Nucleus accumbens (tissue), 56 donors: ENCODE results near the gene TTC33.
A peak's percentile ranks its signal among the peaks of the same experiment; 100 is the strongest.

Experiments used
- DNase-seq, 56 donors: peaks; one replicate each; lab custom pipeline; 2025; lab: John Stamatoyannopoulos, UW

TTC33 gene

DNA sequence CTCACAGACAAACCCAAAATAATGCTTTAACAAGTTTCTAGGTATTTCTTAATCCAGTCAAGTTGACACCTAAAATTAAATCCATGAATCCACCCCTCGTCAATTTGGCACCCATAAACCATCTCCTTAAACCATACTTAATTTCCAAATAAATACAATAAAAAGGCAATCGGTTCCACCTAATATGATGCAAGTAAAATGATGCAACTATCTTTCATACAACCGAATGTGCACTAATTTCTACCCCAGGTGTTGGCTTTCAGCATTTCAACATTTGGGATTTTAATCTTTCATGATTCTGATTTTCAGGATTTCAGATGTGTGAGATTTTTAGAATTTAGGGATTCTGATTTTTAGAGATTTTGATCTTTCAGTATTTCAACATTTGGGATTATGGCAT lies 25.1 kb upstream of the TTC33 start:
- no peak for DNase-seq

- DNase-seq: no peak
These were observed 24.4 kb upstream of the TTC33 start for GRCh38 chr5:40780199-40780598.

DNA sequence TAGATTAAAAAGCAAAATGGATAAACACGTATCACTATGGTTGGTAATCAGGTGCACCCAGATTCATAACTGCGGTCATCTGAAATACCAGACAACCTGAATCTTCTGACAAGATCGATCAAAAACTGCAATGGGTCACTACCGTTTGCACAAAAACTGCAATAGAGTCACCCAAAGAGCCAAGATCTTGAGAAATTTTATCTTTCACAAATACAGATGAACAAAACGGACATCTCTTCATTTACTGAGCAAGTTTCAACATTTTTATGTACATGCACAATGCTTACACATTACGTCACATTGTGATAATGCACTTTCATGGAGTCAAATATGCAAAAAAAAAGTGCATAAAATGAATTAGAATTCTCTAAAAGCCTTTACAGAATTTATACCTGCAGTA lies 23.8 kb upstream of the TTC33 start:
- no peak for DNase-seq

DNA sequence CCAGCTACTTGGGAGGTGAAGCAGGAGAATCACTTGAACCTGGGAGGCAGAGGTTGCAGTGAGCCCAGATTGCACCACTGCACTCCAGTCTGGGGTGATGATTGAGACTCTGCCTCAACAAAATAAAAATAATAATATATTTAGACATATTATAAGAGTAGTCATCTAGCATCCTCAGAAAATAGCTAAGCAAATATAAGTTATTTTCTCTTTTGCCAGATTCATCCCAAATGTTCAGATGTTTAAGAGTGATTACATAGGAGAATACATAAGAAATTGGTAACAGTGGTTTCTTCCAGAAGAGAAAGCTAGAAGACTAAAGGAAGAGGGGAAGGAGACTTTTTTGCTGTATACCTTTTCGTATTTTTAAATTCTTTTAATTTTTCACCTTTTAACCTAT lies 22.4 kb upstream of the TTC33 start:
- DNase-seq: no peak

- no peak for DNase-seq
These were observed 20.9 kb upstream of the TTC33 start for GRCh38 chr5:40776658-40776977.

- no peak for DNase-seq
These were observed 20.3 kb upstream of the TTC33 start for GRCh38 chr5:40775846-40776657.

GRCh38 chr5:40775085-40775845 lies 19.5 kb upstream of the TTC33 start:
- DNase-seq: no peak

GRCh38 chr5:40774623-40775022 lies 18.9 kb upstream of the TTC33 start:
- no peak for DNase-seq

DNA sequence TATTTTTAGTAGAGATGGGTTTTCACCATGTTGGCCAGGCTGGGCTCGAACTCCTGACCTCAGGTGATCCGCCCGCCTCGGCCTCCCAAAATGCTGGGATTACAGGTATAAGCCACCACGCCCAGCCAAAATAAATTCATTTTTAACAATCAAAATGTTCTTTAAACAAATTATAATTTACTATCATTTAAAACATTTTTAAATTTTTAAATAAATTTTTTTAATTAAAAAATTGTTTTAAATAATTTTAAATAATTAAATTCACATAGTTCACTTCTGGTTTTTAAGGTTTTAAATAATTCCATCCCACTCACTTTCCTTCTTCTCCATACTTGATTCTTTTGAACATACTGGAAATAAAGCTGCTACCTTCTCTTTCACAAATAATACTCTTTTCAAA lies 15.0 kb upstream of the TTC33 start:
- DNase-seq: no peak

- no peak for DNase-seq
These were observed 6.9 kb upstream of the TTC33 start for GRCh38 chr5:40762705-40763104.

- no peak for DNase-seq
These were observed 1.6 kb upstream of the TTC33 start for GRCh38 chr5:40757400-40757799.

DNA sequence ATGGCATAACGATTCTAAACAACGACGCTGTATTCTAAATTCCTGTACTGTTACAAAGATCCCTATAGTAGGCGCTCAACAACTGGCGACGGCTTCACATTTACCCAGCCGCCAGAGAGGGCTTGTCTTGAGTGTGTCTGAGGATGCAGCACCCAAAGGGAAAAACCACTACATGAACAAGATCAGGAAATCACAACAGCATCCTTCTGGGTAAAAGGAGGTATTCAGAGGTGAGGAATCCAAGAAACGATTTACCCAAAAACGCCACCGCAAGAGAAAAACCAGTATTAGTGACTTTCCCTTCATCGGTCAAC lies 711 bp downstream of the TTC33 start:
- peak in 54 of 56 donors; percentile 10 to 81 (median 50) for DNase-seq

DNA sequence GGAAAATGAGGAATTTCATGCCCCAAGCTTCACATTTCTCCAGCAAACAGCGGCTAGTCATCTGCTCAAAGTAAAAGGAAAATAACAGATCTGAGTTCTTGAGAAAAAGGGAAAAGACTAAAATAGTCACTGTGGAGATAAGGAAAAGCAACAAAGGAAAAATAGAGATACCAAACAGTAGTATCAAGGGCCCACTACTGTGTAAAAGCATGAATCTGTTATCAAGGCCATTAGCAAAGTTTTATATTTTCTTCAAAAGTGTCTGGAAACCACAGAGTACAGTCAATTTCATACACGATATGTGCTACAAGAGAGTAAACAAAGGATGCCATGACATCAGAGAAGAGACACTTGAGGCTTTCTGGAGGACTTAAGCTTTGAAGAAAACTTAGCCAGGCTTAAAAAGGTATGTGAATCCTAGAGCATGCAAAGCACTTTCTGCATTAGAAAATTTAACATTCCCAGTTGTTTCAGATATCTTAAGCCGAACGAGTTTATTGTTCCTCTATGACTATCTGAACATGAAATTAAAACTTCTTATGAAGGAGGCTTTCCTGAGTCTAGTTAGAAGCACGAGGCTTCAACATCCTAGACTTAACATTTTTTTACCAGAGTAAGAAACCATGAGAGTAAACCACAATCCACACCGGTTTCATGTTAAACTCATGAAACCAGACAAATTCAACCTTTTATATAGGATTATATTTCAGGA lies 1.2 kb downstream of the TTC33 start:
- no peak for DNase-seq

- DNase-seq: no peak
These were observed 9.1 kb downstream of the TTC33 start for GRCh38 chr5:40746703-40747102.

- DNase-seq: no peak
These were observed 12.0 kb downstream of the TTC33 start for GRCh38 chr5:40743771-40744170.

GRCh38 chr5:40738502-40738901 lies 17.3 kb downstream of the TTC33 start:
- DNase-seq: no peak

DNA sequence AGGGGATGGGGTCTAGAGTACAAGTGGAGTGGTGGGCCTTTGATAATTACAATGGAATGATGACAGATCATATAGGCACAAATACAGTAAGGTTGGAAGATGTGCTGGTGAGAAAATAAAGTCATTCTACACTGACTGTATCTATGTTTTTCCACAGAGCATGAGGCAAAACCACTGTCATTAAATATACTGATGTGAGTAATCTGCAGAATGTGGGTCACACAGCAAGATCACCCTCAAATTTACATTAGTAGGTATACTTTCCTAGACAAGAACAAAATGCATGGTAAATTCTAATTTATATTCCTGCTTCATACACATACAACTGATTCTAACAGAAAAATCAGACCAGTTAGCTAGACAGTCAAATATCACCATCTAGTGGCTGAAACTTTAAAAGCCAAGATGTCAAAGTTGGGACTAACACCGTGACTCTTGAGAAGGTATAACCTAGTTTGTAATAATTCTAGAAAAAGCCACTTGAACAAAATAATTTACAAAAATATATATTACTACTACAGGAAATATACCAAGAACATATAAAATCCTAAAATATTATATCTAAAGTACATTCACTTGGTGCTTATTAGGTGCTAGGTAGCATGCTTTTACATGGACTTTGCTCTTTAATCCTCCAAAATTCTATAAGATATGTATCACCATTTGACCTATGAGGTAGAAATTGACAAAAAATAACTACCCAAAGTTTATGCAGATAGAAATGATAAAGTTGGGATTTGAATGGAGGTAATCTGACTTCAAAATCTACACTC lies 19.5 kb downstream of the TTC33 start:
- peak in 1 of 56 donors; percentile 12 for DNase-seq

GRCh38 chr5:40735609-40736008 lies 20.2 kb downstream of the TTC33 start:
- DNase-seq: no peak

DNA sequence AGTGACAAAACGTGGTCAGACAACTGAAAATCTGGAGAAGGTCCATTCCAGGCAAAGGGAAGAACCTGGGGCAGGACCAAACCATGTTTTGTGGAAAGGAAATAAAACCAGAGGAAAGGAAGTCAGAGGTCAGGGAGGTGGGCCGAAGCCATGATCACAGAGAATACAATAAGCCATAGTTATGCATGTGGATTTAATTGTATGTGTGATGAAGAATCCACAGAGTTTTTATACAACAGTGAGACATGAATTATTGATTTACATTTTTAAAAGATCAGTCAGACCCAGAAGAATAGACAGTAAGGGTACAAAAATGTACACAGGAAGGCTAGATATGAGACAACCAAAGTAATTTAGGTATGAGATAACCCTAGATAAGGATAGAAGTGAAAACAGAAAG lies 20.8 kb downstream of the TTC33 start:
- DNase-seq: no peak

- no peak for DNase-seq
These were observed 21.7 kb downstream of the TTC33 start for GRCh38 chr5:40733879-40734563.
